Neural progenitor cell (in vitro differentiated cells): ENCODE data around the gene TPD52L3. TPM values are rescaled to one million over a fixed set of nuclear protein-coding genes. Genes with fewer than 3 reads are reported as not detected.

Experiments used
- DNase-seq: peaks from one replicate; pipeline ENCODE4 v3.0.0-alpha.2; 2016; ENCODE audit warnings: low spot score
- H2AFZ ChIP-seq: fragments of 200-600 bp; sonication (generic); replicated peaks from 2 replicates; pipeline ENCODE4 v1.6.1; 2016; ENCODE audit warnings: antibody characterized with exemption
- H3F3A ChIP-seq: fragments of 200-600 bp; sonication (generic); 2 replicates; pipeline ENCODE4 v1.6.1; 2016; ENCODE audit warnings: antibody characterized with exemption, low read depth
- H3K27ac ChIP-seq: fragments of 200-600 bp; sonication (generic); 2 replicates; pipeline ENCODE4 v1.5.1; 2016; ENCODE audit warnings: mild to moderate bottlenecking
- H3K27me3 ChIP-seq: fragments of 200-600 bp; sonication (generic); 2 replicates; pipeline ENCODE4 v1.6.1; 2016; ENCODE audit warnings: mild to moderate bottlenecking, moderate library complexity
- H3K36me3 ChIP-seq: fragments of 200-600 bp; sonication (generic); 2 replicates; pipeline ENCODE4 v1.5.1; 2016
- H3K4me1 ChIP-seq: fragments of 200-600 bp; sonication (generic); 2 replicates; pipeline ENCODE4 v1.6.1; 2016; ENCODE audit warnings: mixed run types
- H3K4me2 ChIP-seq: fragments of 200-600 bp; sonication (generic); 2 replicates; pipeline ENCODE4 v1.6.1; 2016
- H3K4me3 ChIP-seq: fragments of 200-600 bp; sonication (generic); 2 replicates; pipeline ENCODE4 v1.5.1; 2016
- H3K79me2 ChIP-seq: fragments of 200-600 bp; sonication (generic); 2 replicates; pipeline ENCODE4 v1.6.1; 2016; ENCODE audit warnings: low read depth
- H3K9ac ChIP-seq: fragments of 200-600 bp; sonication (generic); 2 replicates; pipeline ENCODE4 v1.6.1; 2016
- H3K9me3 ChIP-seq: fragments of 200-600 bp; sonication (generic); 2 replicates; pipeline ENCODE4 v1.5.1; 2016; ENCODE audit warnings: low read depth
- H4K20me1 ChIP-seq: fragments of 200-600 bp; sonication (generic); 2 replicates; pipeline ENCODE4 v1.6.1; 2016; ENCODE audit warnings: low read depth
- H3K27ac Mint-ChIP-seq: 3 replicates; pipeline ENCODE4 v1.8.0; 2021; ENCODE audit warnings: mixed read lengths
- H3K27me3 Mint-ChIP-seq: 2 replicates; pipeline ENCODE4 v1.8.0; 2022; ENCODE audit warnings: low read depth, mild to moderate bottlenecking, inconsistent platforms, moderate library complexity, mixed read lengths; ENCODE audit not compliant: insufficient read depth
- H3K36me3 Mint-ChIP-seq: 3 replicates; pipeline ENCODE4 v1.8.0; 2021; ENCODE audit warnings: mixed read lengths
- H3K4me1 Mint-ChIP-seq: 3 replicates; pipeline ENCODE4 v1.8.0; 2021; ENCODE audit warnings: mixed read lengths
- H3K4me3 Mint-ChIP-seq: 3 replicates; pipeline ENCODE4 v1.8.0; 2021; ENCODE audit warnings: mild to moderate bottlenecking, moderate library complexity, mixed read lengths
- H3K9me3 Mint-ChIP-seq: 3 replicates; pipeline ENCODE4 v1.8.0; 2020; ENCODE audit warnings: mixed read lengths
- CTCF ChIP-seq: fragments of 200-600 bp; sonication (generic); IDR thresholded peaks from 2 replicates; pipeline ENCODE4 v1.5.1; 2017; ENCODE audit warnings: antibody characterized with exemption, mild to moderate bottlenecking
- EZH2 ChIP-seq: fragments of 200-600 bp; sonication (generic); IDR thresholded peaks from 2 replicates; pipeline ENCODE4 v1.6.1; 2017; ENCODE audit warnings: antibody characterized with exemption, mild to moderate bottlenecking, moderate library complexity
- EZH2phosphoT487 ChIP-seq: fragments of 200-600 bp; sonication (generic); IDR thresholded peaks from 2 replicates; pipeline ENCODE4 v1.6.1; 2017; ENCODE audit warnings: antibody characterized with exemption
- total RNA-seq: library from RNA; depleted of rRNA; stranded (reverse); fragments of >200 nt; gene quantifications from 2 replicates; pipeline ENCODE4 v1.2.3, GENCODE V29; 2015; ENCODE audit warnings: low replicate concordance

The TPD52L3 gene
- total RNA-seq, 1 donor from 2014 or later, result not detected

GRCh38 chr9:6304232-6304631 is 23.9 kb upstream of the TPD52L3 start:
- Mint-ChIP-seq H3K4me1 (no peaks in the 10 kb centered on the region), H3K36me3 (no peaks in the 10 kb centered on the region), H3K4me3 (no peak overlapping the region), H3K27ac (no peak overlapping the region), H3K27me3 (no peaks in the 10 kb centered on the region), H3K9me3 (no peaks in the 10 kb centered on the region)
- no peak for TF ChIP-seq CTCF
- TF ChIP-seq EZH2phosphoT487, result no peak
- no peak for TF ChIP-seq EZH2
- Histone ChIP-seq H2AFZ (no peak overlapping the region), H3K4me1 (no peaks in the 10 kb centered on the region), H3K79me2 (no peaks in the 10 kb centered on the region), H3K9ac (no peak overlapping the region), H3K4me2 (no peak overlapping the region), H3K4me3 (no peak overlapping the region), H3K36me3 (no peaks in the 10 kb centered on the region), H3K27me3 (no peaks in the 10 kb centered on the region), H3K27ac (no peak overlapping the region), H3K9me3 (no peaks in the 10 kb centered on the region), H4K20me1 (no peaks in the 10 kb centered on the region), H3F3A (no peaks in the 10 kb centered on the region)
- no peak for DNase-seq

- no peaks in the 10 kb centered on the region for H3K36me3 Mint-ChIP-seq
- TF ChIP-seq EZH2phosphoT487 (no peak), CTCF (peak; percentile 72)
- Histone ChIP-seq H4K20me1 (no peaks in the 10 kb centered on the region), H3K27me3 (no peaks in the 10 kb centered on the region), H3K4me1 (no peaks in the 10 kb centered on the region), H2AFZ (no peak overlapping the region), H3F3A (no peaks in the 10 kb centered on the region), H3K4me2 (no peak overlapping the region), H3K36me3 (no peaks in the 10 kb centered on the region), H3K9ac (no peak overlapping the region), H3K79me2 (no peaks in the 10 kb centered on the region), H3K9me3 (no peaks in the 10 kb centered on the region), H3K4me3 (no peak overlapping the region), H3K27ac (no peak overlapping the region)
- no peaks in the 10 kb centered on the region for H3K4me1 Mint-ChIP-seq
- no peaks in the 10 kb centered on the region for H3K9me3 Mint-ChIP-seq
- no peak overlapping the region for H3K27ac Mint-ChIP-seq
- peak; percentile 36 for DNase-seq
- no peaks in the 10 kb centered on the region for H3K27me3 Mint-ChIP-seq
- no peak overlapping the region for H3K4me3 Mint-ChIP-seq
Measured at GRCh38 chr9:6305954-6306563, 22.1 kb upstream of the TPD52L3 start.

- no peak for DNase-seq
- Histone ChIP-seq H2AFZ (no peak overlapping the region), H3F3A (no peaks in the 10 kb centered on the region), H3K36me3 (no peaks in the 10 kb centered on the region), H3K27me3 (no peaks in the 10 kb centered on the region), H3K4me3 (no peak overlapping the region), H3K9me3 (no peaks in the 10 kb centered on the region), H3K27ac (no peak overlapping the region), H4K20me1 (no peaks in the 10 kb centered on the region), H3K9ac (peak overlapping the region; percentile 24), H3K79me2 (no peaks in the 10 kb centered on the region), H3K4me1 (no peaks in the 10 kb centered on the region), H3K4me2 (no peak overlapping the region)
- Mint-ChIP-seq H3K27ac (no peak overlapping the region), H3K27me3 (no peaks in the 10 kb centered on the region), H3K36me3 (no peaks in the 10 kb centered on the region), H3K9me3 (no peaks in the 10 kb centered on the region), H3K4me3 (no peak overlapping the region), H3K4me1 (no peaks in the 10 kb centered on the region)
- TF ChIP-seq EZH2 (no peak), CTCF (no peak), EZH2phosphoT487 (no peak)
Measured at GRCh38 chr9:6307551-6308096, 20.6 kb upstream of the TPD52L3 start.
